GM18868 (cell line): ENCODE data around the gene PRDM2.

Experiments
- ATAC-seq: cut with Tn5 transposase; IDR thresholded peaks from one replicate; pipeline ENCODE4 v1.9.1; 2021; ENCODE audit warnings: mild to moderate bottlenecking, moderate library complexity; ENCODE audit not compliant: unreplicated experiment

The PRDM2 gene

DNA sequence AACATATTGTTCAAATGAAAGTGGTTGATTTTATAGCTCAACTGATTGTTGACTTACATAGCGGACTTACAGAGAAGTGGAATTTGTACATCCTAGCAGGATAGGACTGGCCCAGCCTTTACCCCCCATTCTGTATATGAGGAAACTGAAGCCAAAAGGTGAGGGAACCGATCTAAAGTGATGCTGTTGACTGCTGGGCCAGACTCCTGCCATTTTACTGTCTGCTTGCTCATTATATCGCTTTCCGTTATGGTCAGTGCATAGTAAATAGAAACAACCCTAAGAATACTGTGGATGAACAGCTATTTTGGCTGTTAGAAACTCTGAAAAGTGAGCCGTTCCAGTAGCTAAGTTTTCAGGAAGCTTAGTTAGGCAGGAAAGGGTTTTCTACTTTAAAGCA is 31.9 kb downstream of the PRDM2 start:
- no peak for ATAC-seq

DNA sequence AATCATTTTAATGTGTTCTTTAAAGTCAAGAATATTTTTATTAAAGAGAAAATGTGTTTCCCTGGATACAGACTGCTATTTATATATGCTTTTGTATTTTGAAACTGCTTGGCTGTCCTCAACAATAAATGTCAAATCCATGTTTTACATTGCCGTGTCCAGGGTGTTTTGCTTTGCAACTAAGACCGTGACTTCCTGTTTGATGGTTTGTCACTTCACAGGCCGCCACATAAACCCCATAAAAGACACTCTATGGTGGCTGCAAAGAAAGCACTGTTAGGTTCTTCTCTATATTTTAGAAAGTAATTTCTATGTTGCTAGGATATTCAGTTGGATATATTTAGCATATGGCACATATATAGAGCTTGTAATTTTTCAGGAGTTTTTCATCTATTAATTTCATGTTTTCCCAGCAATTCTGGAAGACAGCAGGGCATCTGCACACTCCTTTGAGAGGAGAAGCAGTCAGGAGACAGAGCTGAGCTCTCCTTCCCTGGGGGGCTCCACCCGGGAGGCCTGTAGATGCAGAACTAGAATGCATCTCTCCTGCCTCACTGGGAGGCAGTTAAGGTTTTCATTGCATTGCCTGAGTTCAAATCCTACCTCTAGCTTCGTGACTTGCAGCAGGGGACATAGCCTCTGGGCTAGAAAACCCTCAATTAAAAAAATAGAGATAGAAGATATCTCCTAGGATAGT is 33.1 kb downstream of the PRDM2 start:
- no peak for ATAC-seq

DNA sequence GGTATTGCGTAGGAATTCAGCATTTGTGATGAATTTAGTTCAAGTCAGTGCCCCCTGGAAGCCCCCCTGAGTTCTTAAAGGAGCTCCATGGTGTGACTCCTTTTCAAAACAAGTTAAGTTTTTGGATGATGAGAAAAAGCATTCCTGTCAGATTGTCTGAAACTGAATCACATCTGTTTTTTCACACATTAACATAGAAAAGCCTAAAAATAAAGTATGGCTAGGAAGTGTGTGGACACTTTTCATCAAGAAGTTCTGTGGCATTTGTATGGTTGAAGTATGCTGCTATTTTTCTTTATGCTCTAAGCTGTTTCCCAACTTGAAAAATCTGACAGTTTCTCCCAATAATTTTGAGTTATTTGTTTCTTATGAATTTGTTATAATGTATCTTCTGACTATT is 33.7 kb downstream of the PRDM2 start:
- ATAC-seq: no peak

DNA sequence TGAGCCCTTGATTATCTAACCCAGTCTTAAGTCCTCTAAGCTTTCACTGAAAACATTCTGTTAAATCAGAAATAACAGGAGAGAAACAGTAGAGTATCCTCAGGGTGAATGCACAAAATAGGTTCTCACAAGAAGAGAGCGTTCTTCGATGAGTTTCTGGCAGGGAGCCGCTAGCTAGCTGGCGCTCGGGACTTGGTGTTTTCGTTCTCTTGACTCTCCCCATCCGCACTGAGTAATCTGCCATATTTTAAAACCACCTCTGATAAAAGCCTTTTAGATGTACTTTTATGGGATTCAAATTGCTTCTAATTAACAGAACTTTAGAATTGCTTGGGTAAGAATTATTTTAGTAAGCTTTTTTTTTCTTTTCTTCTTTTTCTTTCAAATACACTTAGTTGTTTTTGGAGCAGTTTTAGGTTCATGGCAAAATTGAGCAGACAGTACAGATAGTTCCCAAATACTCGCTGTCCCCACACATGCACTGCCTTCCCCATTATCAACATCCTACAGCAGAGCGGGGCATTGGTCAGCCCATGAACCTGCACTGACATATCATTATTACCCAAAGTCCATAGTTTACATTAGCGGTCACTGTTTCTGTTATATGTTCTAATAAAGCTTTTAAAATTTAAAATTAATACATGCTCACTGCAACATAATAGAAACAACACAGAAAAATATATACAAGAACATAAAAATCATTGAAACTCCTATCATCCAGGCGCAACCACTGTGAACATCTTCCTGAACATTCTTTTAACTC is 35.4 kb downstream of the PRDM2 start:
- ATAC-seq: no peak

DNA sequence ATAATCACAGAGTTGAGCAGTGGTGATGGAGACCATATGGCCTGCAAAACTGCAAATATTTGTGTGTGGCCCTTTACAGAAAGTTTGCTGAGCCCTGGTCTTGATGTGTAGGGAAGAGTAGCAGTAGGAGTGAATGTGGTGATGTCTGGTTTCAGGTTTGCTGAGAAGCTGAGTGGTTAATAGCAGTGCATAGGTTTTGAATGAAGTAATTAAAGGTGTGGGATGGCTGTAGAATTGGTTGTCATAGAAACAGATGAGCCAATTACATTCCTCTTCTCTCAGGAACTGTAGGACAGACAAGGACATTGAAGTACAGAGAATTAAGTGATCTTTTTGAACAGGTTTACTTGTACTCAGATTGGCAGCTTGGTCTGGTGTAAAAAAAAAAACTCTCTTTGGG is 37.4 kb downstream of the PRDM2 start:
- ATAC-seq: no peak

DNA sequence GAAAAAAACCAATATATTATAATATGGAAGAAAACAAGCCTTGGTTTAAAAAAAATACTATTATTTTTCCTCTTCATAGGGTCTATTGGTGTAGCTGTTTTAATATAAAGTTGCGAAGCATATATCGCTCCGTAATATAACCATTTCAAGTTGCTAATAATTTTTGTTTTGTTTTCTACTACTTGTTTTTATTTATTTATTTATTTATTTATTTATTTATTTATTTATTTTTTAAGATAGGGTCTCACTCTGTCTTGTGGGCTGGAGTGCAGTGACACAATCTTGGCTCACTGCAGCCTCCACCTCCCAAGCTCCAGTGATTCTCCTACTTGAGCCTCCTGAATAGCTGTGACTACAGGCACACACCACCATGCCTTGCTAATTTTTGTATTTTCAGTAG is 46.4 kb downstream of the PRDM2 start:
- ATAC-seq: no peak

DNA sequence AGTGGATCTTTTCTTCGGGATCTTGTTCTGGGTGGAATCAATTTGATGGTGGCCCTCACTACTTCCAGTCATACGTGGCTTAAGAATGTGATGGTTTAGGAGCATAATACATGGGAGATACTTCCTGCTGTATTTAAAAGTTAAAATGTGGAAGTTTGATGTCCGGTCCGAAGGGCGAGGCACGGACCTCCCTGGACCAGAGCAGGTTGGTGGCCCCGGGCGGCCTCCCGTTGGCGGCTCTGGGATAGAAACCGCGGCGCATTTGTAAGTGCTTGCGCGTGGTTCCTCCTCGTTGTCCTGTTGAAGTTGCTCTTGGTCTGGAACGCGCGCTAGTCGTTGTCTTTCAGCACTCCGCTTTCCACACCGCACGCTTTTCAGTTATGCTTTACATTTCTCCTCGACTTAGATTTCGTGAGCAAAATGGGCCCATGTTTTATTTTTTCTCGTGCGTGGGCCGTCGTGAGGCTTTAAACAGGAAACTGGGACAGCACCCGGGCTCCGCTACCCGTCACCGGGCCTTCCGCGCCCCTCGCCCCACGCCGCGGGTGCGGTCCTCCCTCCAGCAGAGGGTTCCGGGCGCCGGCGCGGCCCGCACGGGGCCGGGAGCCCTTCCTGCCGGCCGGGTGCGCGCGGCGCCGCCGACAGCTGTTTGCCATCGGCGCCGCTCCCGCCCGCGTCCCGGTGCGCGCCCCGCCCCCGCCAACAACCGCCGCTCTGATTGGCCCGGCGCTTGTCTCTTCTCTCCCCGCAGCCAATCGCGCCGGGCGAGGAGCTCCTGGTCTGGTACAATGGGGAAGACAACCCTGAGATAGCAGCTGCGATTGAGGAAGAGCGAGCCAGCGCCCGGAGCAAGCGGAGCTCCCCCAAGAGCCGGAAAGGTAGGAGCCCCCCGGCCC is 48.9 kb downstream of the PRDM2 start:
- ATAC-seq: peak; percentile 79

DNA sequence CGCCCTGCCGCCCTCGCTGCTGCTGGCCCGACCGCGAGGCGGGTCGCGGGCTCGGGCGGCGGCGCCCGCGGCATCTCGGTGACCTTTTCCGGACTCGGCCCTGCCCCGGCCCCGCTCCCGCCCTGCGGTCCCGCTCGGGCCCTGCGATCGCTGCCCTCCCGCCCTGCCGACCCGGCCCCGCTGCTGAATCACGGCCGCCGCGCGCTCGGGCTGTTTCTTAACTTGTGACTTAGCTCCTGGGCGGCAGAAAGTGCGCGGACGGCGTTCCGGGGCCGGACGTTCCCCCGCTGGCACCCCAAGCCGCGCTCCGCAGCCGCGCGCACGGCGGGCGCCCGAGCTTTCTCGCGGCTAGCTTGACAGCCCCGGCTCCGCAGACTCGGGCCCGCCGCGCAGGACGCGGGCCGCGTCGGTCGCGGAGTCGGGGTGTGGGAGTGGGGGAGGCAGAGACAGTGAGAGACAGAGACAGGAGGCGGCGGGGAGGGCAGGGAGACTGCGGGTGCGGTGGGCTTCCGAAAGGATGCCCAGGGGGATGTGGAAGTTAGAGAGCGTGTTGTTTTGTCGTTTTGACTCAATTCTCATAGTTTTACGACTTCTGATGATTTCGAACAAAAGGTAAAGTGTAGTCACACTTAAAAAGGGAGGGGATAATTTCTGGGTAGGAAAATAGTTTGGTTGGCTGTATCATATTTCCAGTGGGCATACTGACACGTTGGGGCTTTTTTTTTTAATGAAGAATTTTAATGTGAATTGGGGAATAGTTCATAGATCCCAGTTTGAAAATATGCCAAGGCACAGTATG is 49.8 kb downstream of the PRDM2 start:
- peak; percentile 13 for ATAC-seq

DNA sequence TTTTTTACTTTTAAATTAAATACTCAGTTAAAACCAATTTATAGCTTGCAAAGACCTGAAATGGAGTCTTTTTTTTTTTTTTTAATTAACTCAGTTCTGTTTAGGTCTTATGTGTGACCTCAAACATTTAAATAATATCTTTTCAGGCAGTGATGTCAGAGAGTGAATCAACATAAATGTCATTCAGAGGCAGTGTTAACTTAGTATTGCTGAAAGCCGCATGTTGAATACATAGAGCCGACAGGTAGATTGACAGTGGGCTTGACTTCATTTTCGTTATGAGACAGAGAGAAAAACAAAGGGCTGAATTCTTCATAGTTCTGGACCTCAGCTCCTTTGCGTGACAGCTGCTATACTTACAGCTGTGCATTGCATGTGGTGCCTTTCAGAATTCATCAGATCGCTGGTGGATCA is 51.5 kb downstream of the PRDM2 start:
- peak; percentile 33 for ATAC-seq

DNA sequence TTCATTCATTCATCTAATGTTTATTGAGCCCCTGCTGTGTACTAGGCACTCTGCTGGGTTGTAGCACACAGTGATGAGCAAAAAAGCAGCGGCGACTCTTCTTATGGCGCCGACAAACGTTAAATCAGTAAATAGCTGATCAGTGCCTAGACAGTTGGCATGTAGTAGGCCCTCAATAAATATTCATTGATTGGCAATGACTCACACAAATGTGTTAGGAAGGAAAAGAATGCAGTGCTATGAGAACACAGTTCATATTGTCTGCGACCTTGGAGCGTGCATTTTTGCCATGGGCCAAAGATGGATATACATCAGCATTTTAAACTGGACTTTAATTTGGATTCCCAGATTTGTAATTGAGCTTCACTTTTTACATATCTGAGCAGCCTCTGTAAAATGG is 52.0 kb downstream of the PRDM2 start:
- no peak for ATAC-seq

DNA sequence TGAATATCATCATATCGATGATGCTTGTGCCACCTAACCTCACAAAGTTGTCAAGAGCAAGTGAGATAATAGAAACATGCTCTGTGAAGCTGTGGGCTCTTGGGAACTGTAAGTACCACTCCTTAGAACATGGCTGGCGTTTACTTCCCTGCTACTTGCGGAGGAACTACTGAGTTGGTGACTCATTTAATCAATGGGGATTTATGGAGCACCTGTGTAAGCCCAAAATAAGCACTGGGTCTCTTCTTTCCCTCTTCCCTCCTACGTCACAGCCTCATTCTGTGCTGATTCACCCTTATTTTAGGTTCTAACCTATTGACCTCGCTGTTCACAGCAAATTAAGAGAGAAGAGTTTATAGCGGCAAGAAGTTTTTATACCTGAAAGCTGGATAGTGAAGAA is 52.9 kb downstream of the PRDM2 start:
- no peak for ATAC-seq

DNA sequence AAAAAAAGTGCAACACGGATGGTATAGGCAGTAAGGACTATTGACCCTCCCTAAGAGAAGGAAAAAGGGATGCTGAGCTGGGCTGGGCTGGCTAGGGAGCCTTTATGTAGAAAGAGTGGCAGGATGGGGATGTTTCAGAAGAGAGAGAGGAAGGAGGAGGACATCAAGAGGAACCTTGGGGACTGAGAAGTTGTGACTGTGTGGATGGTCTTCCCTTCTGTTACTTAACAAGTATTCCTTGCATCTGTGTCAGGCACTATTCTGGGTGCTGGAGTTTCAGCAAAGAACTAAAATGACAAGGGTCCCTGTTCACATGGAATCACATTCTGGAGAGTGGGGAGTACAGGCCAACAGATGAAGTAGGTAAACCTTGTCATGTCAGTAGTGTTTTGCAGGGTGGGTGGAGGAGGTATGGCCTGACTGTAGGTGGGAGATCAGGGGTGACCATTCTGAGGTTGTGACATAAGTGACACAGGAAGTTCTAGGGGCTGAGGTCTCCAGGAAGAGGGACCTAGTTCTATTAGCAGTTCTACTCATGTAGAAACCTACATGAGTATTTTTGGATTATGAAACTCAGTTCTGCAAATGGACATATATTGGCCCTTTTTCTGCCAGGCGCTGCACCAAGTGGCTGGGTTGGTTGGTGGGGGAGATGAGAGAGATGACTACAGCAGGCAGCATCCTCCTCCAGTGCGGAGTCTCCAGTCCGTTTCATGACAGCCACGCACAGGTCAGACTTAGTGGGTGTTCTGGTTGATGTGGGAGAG is 53.8 kb downstream of the PRDM2 start:
- no peak for ATAC-seq

DNA sequence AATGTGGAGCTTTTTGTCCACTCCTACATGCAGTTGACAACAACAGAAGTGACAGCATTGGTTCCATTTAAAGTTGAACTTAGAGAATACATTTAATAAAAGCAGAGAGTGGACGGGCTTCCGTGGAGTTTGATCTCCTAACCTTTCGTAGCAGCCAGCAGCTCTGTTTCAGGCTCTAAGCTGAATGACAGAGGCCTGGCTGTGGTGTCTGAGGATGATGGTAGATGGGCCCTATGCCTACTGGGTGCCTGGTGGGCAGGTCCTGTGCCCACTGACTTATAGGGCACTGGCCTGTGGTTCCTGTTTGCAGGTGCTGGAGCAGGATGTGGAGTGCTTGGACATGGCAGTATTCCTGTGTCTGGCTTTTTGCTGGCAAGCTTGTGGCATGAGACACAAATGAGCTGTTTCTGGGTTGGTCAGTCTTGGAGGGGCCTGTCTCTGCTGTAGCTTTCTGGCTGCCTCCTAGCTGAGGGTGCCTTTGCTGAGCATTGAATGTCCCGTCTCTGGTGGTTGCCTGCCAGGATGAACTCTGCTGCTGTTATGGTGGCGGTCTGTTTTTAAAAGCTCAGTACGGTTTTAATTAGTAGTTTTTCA is 54.6 kb downstream of the PRDM2 start:
- no peak for ATAC-seq

DNA sequence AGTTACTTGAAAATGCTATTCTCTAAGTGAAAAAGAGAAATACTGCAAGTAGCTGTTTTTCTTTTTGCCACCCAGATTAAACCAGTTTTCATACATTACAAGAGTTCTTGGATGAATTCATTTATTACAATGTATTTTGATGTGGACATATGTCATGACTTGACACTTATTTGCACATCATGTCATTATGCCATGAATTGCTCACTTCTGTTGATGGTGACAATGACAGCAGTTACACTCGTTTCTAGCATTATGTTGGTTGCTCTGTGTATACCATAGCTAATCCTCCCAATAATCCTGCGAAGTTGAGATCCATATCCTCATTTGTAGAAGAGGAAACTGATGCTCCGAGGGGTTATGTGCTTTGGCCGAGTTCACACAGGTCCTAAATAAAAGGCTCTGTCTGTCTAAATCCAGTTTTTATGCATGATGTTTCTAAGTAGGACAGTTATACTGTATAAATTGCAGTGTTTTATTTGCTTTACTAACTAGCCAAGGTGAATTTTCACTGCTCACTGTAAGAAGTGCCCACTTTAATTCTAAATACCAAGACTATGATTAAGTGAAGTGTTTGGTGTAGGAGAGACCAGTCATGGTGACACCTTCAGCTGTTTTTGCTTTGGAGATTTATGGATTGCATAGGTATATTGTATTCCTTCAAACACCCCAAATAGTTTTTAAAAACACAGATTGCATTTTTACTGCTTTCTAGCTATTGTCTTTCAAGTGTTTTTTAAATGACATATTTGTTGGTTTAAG is 56.7 kb downstream of the PRDM2 start:
- ATAC-seq: no peak

DNA sequence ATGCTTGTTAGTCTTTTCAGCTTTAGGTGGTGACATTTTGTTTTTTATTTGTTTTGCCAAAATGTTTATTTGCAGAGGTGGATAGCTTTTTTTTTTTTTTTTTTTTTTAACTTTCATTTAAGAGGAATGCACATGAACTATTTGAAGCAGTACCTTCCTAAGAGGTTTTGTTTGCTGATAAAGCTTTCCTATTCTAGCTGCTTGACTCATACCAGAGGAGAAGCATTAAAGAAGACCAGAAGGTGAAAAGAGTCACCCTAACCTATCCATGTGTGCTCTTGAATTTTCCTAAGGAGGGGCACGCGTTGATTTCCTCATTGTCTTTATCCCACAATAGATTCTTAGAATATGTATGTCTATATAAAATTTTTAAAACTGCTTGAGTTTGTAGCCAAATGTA is 57.7 kb downstream of the PRDM2 start:
- ATAC-seq: no peak

DNA sequence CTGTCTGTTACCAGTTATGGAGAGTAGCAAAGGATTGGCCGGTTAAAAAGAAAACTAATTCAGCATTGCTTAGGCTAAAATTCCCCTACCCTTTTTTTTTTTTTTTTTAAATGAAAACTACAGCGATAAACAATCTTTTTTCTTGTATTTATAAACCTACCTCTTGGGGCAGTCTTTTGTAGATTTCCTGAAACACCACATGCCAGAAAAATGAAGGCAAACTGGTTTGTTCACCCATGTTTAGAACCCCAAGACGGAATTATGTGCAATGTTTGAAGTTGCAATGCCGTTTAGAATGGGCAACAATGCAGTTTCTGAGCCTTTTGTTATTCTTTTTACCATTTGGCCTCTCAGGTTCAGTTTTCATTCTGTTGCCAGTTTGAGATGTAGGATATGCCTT is 59.1 kb downstream of the PRDM2 start:
- no peak for ATAC-seq

DNA sequence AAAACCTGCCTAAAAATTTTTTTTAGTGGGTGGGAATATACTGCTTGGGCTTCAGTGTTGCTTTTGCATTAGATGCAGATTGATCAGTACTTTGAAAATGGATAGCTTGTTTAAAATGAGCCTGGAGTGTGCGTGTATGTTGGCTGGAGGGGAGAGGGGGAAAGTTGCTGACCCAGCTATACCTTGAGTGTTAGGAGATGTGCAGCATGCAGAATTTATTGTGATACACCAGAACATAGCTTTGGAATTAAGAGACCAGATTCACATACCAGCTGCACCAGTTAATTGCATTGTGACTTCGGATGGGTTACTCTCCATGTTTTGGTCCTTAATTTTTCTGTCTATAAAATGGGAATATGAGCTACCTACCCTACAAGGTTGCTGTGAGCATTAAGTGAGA is 60.4 kb downstream of the PRDM2 start:
- ATAC-seq: no peak

DNA sequence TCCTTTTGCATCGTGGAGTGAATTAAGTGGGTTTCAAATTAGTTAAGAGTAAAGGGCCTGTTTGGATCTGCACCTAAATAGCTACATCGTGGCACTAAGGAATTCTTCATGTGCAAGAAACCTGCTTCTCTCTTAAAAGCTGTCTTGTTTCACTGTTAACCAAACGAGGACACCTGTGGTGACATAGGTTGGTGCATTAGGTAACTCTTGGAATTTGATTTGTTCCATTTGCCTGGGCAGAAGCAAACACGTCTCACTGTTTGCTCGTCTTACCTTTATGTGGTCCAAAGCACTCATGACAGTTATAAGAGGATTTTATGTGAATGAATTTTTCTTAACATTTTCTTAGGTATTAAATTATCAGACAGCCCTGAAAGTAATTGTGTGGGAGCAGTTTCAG is 60.9 kb downstream of the PRDM2 start:
- ATAC-seq: no peak

DNA sequence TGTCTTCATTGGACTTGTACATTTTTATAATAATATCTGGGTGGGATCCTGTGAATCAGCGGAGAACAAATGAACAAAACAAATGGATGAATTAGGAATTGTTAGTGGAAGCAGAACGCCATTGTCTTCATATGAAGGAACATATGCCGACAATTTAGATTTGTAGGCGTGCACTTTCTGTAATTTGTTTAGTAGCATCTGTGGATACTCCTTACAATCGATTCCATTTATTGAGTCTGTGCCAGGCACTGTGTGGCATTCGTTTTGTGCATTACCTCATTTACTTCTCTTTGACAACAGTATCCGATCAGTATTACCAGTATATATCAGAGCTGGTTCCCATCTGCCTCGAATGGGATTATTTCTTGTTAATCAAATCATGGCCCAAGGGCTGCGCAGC is 61.9 kb downstream of the PRDM2 start:
- no peak for ATAC-seq
